ENCODE results near the gene WDR91.
A peak's percentile ranks its signal among the peaks of the same experiment; 100 is the strongest.
"Not testable (repeated sequence)": the region's sequence is repeated elsewhere in the genome, so short reads cannot be mapped to it uniquely, and the experiment has no call there.

WDR91 gene

GRCh38 chr7:135179321-135179925 lies 31.9 kb downstream of the WDR91 start:
- no peak for DNase-seq (ENCODE audit: low read depth in 2 of 2)

- no peak for DNase-seq (ENCODE audit: low read depth in 2 of 2)
Observed at GRCh38 chr7:135178364-135178763, 33.0 kb downstream of the WDR91 start.

- DNase-seq (ENCODE audit: low read depth in 2 of 2): no peak
Observed at GRCh38 chr7:135177028-135177696, 34.2 kb downstream of the WDR91 start.

GRCh38 chr7:135175931-135176330 lies 35.4 kb downstream of the WDR91 start:
- no peak for DNase-seq (ENCODE audit: low read depth in 2 of 2)

GRCh38 chr7:135174941-135175340 lies 36.4 kb downstream of the WDR91 start:
- DNase-seq (ENCODE audit: low read depth in 2 of 2): no peak

GRCh38 chr7:135173916-135174315 lies 37.4 kb downstream of the WDR91 start:
- not testable (repeated sequence) for DNase-seq (ENCODE audit: low read depth in 2 of 2)

GRCh38 chr7:135171581-135172291 lies 39.6 kb downstream of the WDR91 start:
- not testable (repeated sequence) for DNase-seq (ENCODE audit: low read depth in 2 of 2)

- not testable (repeated sequence) for DNase-seq (ENCODE audit: low read depth in 2 of 2)
Observed at GRCh38 chr7:135170998-135171481, 40.3 kb downstream of the WDR91 start.

- DNase-seq (ENCODE audit: low read depth in 2 of 2): peak; percentile 80 to 84
Observed at GRCh38 chr7:135170274-135170997, 40.9 kb downstream of the WDR91 start, which contains the start of gene CYREN. Gene CYREN, minus strand, starts transcription at chr7:135170707. Its CDS starts 1,785 bp downstream, at chr7:135168922.

GRCh38 chr7:135169964-135170273 lies 41.4 kb downstream of the WDR91 start:
- DNase-seq (ENCODE audit: low read depth in 2 of 2): no peak

- no peak for DNase-seq (ENCODE audit: low read depth in 2 of 2)
Observed at GRCh38 chr7:135169141-135169963, 42.0 kb downstream of the WDR91 start.

- DNase-seq (ENCODE audit: low read depth in 2 of 2): no peak
Observed at GRCh38 chr7:135168489-135169140, 42.7 kb downstream of the WDR91 start.

- no peak for DNase-seq (ENCODE audit: low read depth in 2 of 2)
Observed at GRCh38 chr7:135168001-135168400, 43.3 kb downstream of the WDR91 start.

GRCh38 chr7:135167365-135167917 lies 43.9 kb downstream of the WDR91 start:
- no peak for DNase-seq (ENCODE audit: low read depth in 2 of 2)

GRCh38 chr7:135166338-135166990 lies 44.9 kb downstream of the WDR91 start:
- no peak for DNase-seq (ENCODE audit: low read depth in 2 of 2)

GRCh38 chr7:135165862-135166261 lies 45.5 kb downstream of the WDR91 start:
- no peak for DNase-seq (ENCODE audit: low read depth in 2 of 2)

- DNase-seq (ENCODE audit: low read depth in 2 of 2): no peak
Observed at GRCh38 chr7:135164357-135165061, 46.8 kb downstream of the WDR91 start.

GRCh38 chr7:135162382-135163001 lies 48.8 kb downstream of the WDR91 start:
- no peak for DNase-seq (ENCODE audit: low read depth in 2 of 2)

- no peak for DNase-seq (ENCODE audit: low read depth in 2 of 2)
Observed at GRCh38 chr7:135161669-135162068, 49.7 kb downstream of the WDR91 start.

Data from fibroblast of skin of left quadriceps (primary cell).